Neural cell (in vitro differentiated cells): ENCODE results near the gene C10orf95. TPM values are rescaled to one million over a fixed set of nuclear protein-coding genes. Genes with fewer than 3 reads are reported as not detected.

Experiments used
- H2AFZ ChIP-seq: fragments of 200-600, 300-800 bp; sonication (generic), shearing (Covaris generic); 2 replicates; pipeline ENCODE4 v1.6.0; 2014; ENCODE audit warnings: low read depth, mild to moderate bottlenecking, antibody characterized with exemption, low read length, moderate library complexity
- H3F3A ChIP-seq: fragments of 200-600 bp; shearing (Covaris generic); 2 replicates; pipeline ENCODE4 v1.6.1; 2016; ENCODE audit warnings: mild to moderate bottlenecking, moderate library complexity, mixed read lengths, antibody characterized with exemption, low read length; ENCODE audit not compliant: insufficient read depth, poor library complexity, severe bottlenecking
- H3K27ac ChIP-seq: fragments of 200-600, 300-800 bp; sonication (generic), shearing (Covaris generic); 2 replicates; pipeline ENCODE4 v1.5.1; 2014; ENCODE audit warnings: mild to moderate bottlenecking, low read length, moderate library complexity
- H3K27me3 ChIP-seq: fragments of 300-800, 200-600 bp; sonication (generic), shearing (Covaris generic); 2 replicates; pipeline ENCODE4 v1.6.0; 2014; ENCODE audit warnings: mild to moderate bottlenecking, low read depth, low read length, moderate library complexity; ENCODE audit not compliant: insufficient read depth
- H3K36me3 ChIP-seq: fragments of 300-800, 200-600 bp; sonication (generic), shearing (Covaris generic); 2 replicates; pipeline ENCODE4 v1.5.1; 2014; ENCODE audit warnings: mild to moderate bottlenecking, antibody characterized with exemption, low read length, moderate library complexity; ENCODE audit not compliant: insufficient read depth
- H3K4me2 ChIP-seq: fragments of 300-800, 200-600 bp; sonication (generic), shearing (Covaris generic); 2 replicates; pipeline ENCODE4 v1.6.0; 2014; ENCODE audit warnings: mild to moderate bottlenecking, low read length
- H3K4me3 ChIP-seq: fragments of 300-800, 200-600 bp; sonication (generic), shearing (Covaris generic); 2 replicates; pipeline ENCODE4 v1.5.1; 2014; ENCODE audit warnings: mild to moderate bottlenecking, low read length, moderate library complexity
- H3K79me2 ChIP-seq: fragments of 200-600 bp; shearing (Covaris generic); replicated peaks from 2 replicates; pipeline ENCODE4 v1.6.0; 2014; ENCODE audit warnings: mild to moderate bottlenecking, low read length, moderate library complexity; ENCODE audit not compliant: insufficient read depth
- H3K9ac ChIP-seq: fragments of 300-800, 200-600 bp; sonication (generic), shearing (Covaris generic); 2 replicates; pipeline ENCODE4 v1.6.1; 2016; ENCODE audit warnings: mild to moderate bottlenecking, low read length, mixed read lengths
- H3K9me2 ChIP-seq: fragments of 200-600 bp; shearing (Covaris generic); 2 replicates; pipeline ENCODE4 v1.6.1; 2016; ENCODE audit warnings: mild to moderate bottlenecking, low read length, mixed read lengths; ENCODE audit not compliant: insufficient read depth
- H3K9me3 ChIP-seq: fragments of 200-600, 300-800 bp; sonication (generic), shearing (Covaris generic); 2 replicates; pipeline ENCODE4 v1.6.1; 2016; ENCODE audit warnings: mild to moderate bottlenecking, mixed run types, low read length, moderate library complexity, mixed read lengths
- H4K20me1 ChIP-seq: fragments of 200-600 bp; shearing (Covaris generic); 2 replicates; pipeline ENCODE4 v1.6.1; 2016; ENCODE audit warnings: mild to moderate bottlenecking, mixed run types; ENCODE audit not compliant: insufficient read depth
- CTCF ChIP-seq: fragments of 450-650 bp; IDR thresholded peaks from 2 replicates; pipeline ENCODE4 v1.5.1; 2014; ENCODE audit warnings: antibody characterized with exemption, mild to moderate bottlenecking, moderate library complexity; ENCODE audit not compliant: poor library complexity, severe bottlenecking
- EP300 ChIP-seq: fragments of 450-650 bp; conservative IDR thresholded peaks from 2 replicates; pipeline ENCODE4 v1.6.1; 2014; ENCODE audit warnings: antibody characterized with exemption, mild to moderate bottlenecking, moderate library complexity; ENCODE audit not compliant: poor library complexity, severe bottlenecking
- EZH2 ChIP-seq: fragments of 200-600, 300-800 bp; shearing (Covaris generic), sonication (generic); IDR thresholded peaks from 2 replicates; pipeline ENCODE4 v1.6.1; 2014; ENCODE audit warnings: antibody characterized with exemption, low read length, borderline replicate concordance, mild to moderate bottlenecking; ENCODE audit not compliant: insufficient read depth, poor library complexity, severe bottlenecking
- MXI1 ChIP-seq: fragments of 450-650 bp; conservative IDR thresholded peaks from 2 replicates; pipeline ENCODE4 v1.6.1; 2014; ENCODE audit warnings: antibody characterized with exemption, mild to moderate bottlenecking; ENCODE audit not compliant: poor library complexity, severe bottlenecking
- POLR2AphosphoS5 ChIP-seq: IDR thresholded peaks from 2 replicates; pipeline ENCODE4 v1.6.1; 2012
- RAD21 ChIP-seq: fragments of 450-650 bp; conservative IDR thresholded peaks from 2 replicates; pipeline ENCODE4 v1.6.1; 2014; ENCODE audit warnings: antibody characterized with exemption, mild to moderate bottlenecking, moderate library complexity
- SMC3 ChIP-seq: fragments of 450-650 bp; conservative IDR thresholded peaks from 2 replicates; pipeline ENCODE4 v1.6.1; 2014; ENCODE audit warnings: antibody characterized with exemption, mild to moderate bottlenecking, moderate library complexity; ENCODE audit not compliant: poor library complexity
- TAF1 ChIP-seq: IDR thresholded peaks from 2 replicates; pipeline ENCODE4 v1.6.1; 2012; ENCODE audit warnings: low read depth
- polyA plus RNA-seq: library from polyadenylated mRNA; depleted of rRNA; stranded (reverse); fragments of >200 nt; gene quantifications from 2 replicates; pipeline ENCODE4 v1.2.3, GENCODE V29; 2014
- TF ChIP-seq, protein P1 (sequence below): IDR thresholded peaks from 2 replicates; pipeline ENCODE4 v1.6.1; 2012; ENCODE audit warnings: borderline replicate concordance

The C10orf95 gene
- polyA plus RNA-seq, 1 donor from 2014 or later, result not detected

- TF ChIP-seq RAD21 (no peak), TAF1 (no peak), POLR2AphosphoS5 (no peak), EZH2 (no peak), MXI1 (no peak), EP300 (no peak), CTCF (no peak), SMC3 (no peak)
- TF ChIP-seq, protein P1, sequence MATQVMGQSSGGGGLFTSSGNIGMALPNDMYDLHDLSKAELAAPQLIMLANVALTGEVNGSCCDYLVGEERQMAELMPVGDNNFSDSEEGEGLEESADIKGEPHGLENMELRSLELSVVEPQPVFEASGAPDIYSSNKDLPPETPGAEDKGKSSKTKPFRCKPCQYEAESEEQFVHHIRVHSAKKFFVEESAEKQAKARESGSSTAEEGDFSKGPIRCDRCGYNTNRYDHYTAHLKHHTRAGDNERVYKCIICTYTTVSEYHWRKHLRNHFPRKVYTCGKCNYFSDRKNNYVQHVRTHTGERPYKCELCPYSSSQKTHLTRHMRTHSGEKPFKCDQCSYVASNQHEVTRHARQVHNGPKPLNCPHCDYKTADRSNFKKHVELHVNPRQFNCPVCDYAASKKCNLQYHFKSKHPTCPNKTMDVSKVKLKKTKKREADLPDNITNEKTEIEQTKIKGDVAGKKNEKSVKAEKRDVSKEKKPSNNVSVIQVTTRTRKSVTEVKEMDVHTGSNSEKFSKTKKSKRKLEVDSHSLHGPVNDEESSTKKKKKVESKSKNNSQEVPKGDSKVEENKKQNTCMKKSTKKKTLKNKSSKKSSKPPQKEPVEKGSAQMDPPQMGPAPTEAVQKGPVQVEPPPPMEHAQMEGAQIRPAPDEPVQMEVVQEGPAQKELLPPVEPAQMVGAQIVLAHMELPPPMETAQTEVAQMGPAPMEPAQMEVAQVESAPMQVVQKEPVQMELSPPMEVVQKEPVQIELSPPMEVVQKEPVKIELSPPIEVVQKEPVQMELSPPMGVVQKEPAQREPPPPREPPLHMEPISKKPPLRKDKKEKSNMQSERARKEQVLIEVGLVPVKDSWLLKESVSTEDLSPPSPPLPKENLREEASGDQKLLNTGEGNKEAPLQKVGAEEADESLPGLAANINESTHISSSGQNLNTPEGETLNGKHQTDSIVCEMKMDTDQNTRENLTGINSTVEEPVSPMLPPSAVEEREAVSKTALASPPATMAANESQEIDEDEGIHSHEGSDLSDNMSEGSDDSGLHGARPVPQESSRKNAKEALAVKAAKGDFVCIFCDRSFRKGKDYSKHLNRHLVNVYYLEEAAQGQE, result no peak
- Histone ChIP-seq H3K27me3 (no peaks in the 10 kb centered on the region), H2AFZ (no peak overlapping the region), H3K9me2 (no peaks in the 10 kb centered on the region), H3K36me3 (no peaks in the 10 kb centered on the region), H3K79me2 (no peaks in the 10 kb centered on the region), H3K4me2 (no peak overlapping the region), H3K9ac (no peak overlapping the region), H3K27ac (no peak overlapping the region), H3K4me3 (no peak overlapping the region), H4K20me1 (no peaks in the 10 kb centered on the region), H3F3A (no peaks in the 10 kb centered on the region), H3K9me3 (no peaks in the 10 kb centered on the region)
Measured at GRCh38 chr10:102476466-102477141, 25.3 kb upstream of the C10orf95 start.

DNA sequence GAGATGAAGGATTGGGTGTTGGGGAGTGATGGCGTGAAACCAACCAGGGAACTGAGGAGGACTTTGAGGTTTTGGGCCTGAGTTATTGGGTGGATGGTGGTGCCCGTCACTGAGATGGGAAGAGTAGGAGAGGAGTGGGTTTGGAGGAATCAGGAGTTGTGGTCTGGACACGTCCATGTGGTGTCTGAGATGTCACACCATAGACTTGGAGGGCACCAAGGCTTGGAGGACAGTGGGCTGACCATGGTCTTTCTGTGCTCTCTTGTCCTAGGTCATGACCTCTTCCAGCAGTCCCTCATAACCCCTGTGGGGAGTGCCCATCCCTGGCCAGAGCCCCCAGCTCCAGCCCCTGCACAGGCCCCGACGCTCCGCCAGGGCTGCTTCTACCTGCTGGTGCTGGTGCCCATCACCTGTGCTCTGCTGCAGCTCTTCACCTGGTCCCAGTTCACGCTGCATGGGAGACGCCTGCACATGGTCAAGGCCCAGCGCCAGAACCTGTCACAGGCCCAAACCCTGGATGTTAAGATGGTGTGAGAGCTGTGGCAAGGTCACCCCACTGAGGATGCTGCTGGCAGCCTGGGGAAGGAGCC is 24.2 kb upstream of the C10orf95 start:
- Histone ChIP-seq H3K4me3 (no peak overlapping the region), H3K9me3 (no peaks in the 10 kb centered on the region), H2AFZ (no peak overlapping the region), H3K9ac (no peak overlapping the region), H4K20me1 (no peaks in the 10 kb centered on the region), H3K27ac (no peak overlapping the region), H3K4me2 (no peak overlapping the region), H3K79me2 (no peaks in the 10 kb centered on the region), H3F3A (no peaks in the 10 kb centered on the region), H3K36me3 (no peaks in the 10 kb centered on the region), H3K27me3 (no peaks in the 10 kb centered on the region), H3K9me2 (no peaks in the 10 kb centered on the region)
- no peak for TF ChIP-seq EP300
